ENCODE results near the gene TPRN. TPM values are rescaled to one million over a fixed set of nuclear protein-coding genes. Genes with fewer than 3 reads are reported as not detected.

The TPRN gene
- total RNA-seq, 1 experiment from 2014 or later, result 24.9 TPM

- no TSS peak for BruUV-seq (replicated peaks)
- peaks cover 8 to 17% of the 10 kb centered on the region in 2 experiments; a peak in 3 of 4 replicates for H3K4me1 ChIP-seq (ENCODE audit: control insufficient read depth in 1 of 2, insufficient read depth in 2 of 2, low read length in 2 of 2)
- ATAC-seq (no peak), DNase-seq (ENCODE audit: low read depth, low spot score) (no peak)
- no peak overlapping the region for H3K27ac ChIP-seq (ENCODE audit: low read depth, low read length)
- RAD21 ChIA-PET (ENCODE audit: low non-redundant PET in 1 of 2, low total read pairs in 2 of 2, uncharacterized antibody in 2 of 2, unreplicated experiment in 2 of 2), result no interaction called here
- CTCF ChIA-PET, result no interaction called here
- intact Hi-C loops (cut with micrococcal nuclease), result no loop called here
- H3K4me3 ChIP-seq (replicated peaks in 1 of 2; ENCODE audit: low read depth in 1 of 2, low read length in 2 of 2), result no peak overlapping the region
- no peaks in the 10 kb centered on the region for H4K20me1 ChIP-seq (ENCODE audit: insufficient read depth)
- no peak overlapping the region for H3K4me2 ChIP-seq (ENCODE audit: low read length)
- no peak overlapping the region for H3K9ac ChIP-seq (ENCODE audit: low read length)
- no peaks in the 10 kb centered on the region for H3K27me3 ChIP-seq (ENCODE audit: insufficient read depth, low read length)
- no peak overlapping the region for H2AFZ ChIP-seq (ENCODE audit: low read depth, low read length, poor library complexity, severe bottlenecking)
- no peaks in the 10 kb centered on the region for H3K9me2 ChIP-seq (ENCODE audit: insufficient read depth)
- POLR2A ChIA-PET, result no interaction called here
- peaks cover 0 to 21% of the 10 kb centered on the region in 2 experiments; a peak in 1 of 4 replicates for H3K36me3 ChIP-seq (ENCODE audit: control insufficient read depth in 1 of 2, insufficient read depth in 2 of 2, low read length in 2 of 2)
- no peak for TF ChIP-seq CEBPB (IDR thresholded peaks at IDR 0.05; ENCODE audit: low read depth)
- no peak for TF ChIP-seq CTCF (IDR thresholded peaks at IDR 0.05 in 2 of 3, conservative IDR thresholded peaks at IDR 0.05 in 1 of 3; ENCODE audit: borderline replicate concordance in 1 of 3, insufficient read depth in 1 of 3, low read depth in 2 of 3, low read length in 2 of 3)
- TF ChIP-seq REST (IDR thresholded peaks at IDR 0.05; ENCODE audit: low read depth), result no peak
- no peak for TF ChIP-seq EGR1 (IDR thresholded peaks at IDR 0.05; ENCODE audit: low read depth)
- no peak for TF ChIP-seq YY1 (IDR thresholded peaks at IDR 0.05; ENCODE audit: extremely low read depth, insufficient replicate concordance, low read depth, low read length)
- no peak for TF ChIP-seq ATF3 (IDR thresholded peaks at IDR 0.05)
- no peak for TF ChIP-seq SIN3A (IDR thresholded peaks at IDR 0.05; ENCODE audit: low read depth)
- TF ChIP-seq EZH2phosphoT487 (IDR thresholded peaks at IDR 0.05; ENCODE audit: borderline replicate concordance), result no peak
- TF ChIP-seq JUND (IDR thresholded peaks at IDR 0.05), result no peak
- TF ChIP-seq ZBTB33 (IDR thresholded peaks at IDR 0.05; ENCODE audit: extremely low read depth, insufficient replicate concordance, low read length), result no peak
- TF ChIP-seq ELF1 (IDR thresholded peaks at IDR 0.05; ENCODE audit: borderline replicate concordance, low read depth), result no peak
- peaks cover 33% of the 10 kb centered on the region for H3K79me2 ChIP-seq (ENCODE audit: insufficient read depth, low read length)
- no peaks in the 10 kb centered on the region for H3K9me3 ChIP-seq (ENCODE audit: control insufficient read depth in 1 of 2, insufficient read depth in 1 of 2, low read depth in 1 of 2, low read length in 2 of 2)
Measured at GRCh38 chr9:137183980-137184595, 16.5 kb downstream of the TPRN start.
